Measurements from ENCODE around the gene PDPN. TPM values are rescaled to one million over a fixed set of nuclear protein-coding genes. Genes with fewer than 3 reads are reported as not detected.
"Not testable (repeated sequence)": the region's sequence is repeated elsewhere in the genome, so short reads cannot be mapped to it uniquely, and the experiment has no call there.

Gene PDPN
- polyA plus RNA-seq, 3 donors, result 17.6 to 19.0 (median 18.7) TPM

DNA sequence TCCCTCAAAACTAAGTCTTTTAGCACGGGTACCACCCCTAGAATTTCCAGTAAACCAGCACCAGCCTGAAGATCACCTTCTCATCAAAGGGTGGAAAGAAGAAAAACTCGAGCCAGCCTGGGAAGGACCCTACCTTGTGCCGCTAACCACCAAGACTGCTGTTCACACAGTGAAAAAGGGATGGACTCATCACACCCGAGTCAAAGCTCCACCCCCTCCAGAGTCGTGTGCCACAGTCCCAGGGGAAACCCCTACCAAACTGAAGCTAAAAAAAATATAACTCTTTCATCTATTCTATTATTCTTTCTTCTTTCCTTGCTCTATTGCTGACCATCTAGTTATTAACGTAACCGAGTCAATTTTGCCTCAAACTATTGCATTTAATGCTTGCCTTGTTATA lies 13.2 kb upstream of the PDPN start:
- DNase-seq, result not testable (repeated sequence)

DNA sequence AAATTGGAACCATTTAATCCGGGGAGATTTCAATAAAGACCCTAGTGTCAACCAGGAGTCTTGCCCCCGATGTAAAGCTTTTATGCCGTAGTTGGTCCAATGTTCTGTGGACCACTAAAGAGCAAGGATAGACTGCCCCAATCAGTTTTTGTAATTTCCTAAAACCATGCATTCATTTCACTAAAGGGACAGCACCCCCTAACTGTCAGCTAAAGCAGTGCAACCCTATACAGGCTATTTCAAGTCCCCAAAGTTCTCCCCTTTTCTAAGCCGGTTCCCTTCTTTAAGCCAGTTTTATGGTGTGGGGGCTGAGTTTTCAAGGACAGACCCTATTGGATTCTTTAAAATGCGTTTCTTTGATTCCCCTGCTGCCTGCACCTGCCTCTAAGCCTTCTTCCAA lies 12.7 kb upstream of the PDPN start:
- DNase-seq, result no peak

DNA sequence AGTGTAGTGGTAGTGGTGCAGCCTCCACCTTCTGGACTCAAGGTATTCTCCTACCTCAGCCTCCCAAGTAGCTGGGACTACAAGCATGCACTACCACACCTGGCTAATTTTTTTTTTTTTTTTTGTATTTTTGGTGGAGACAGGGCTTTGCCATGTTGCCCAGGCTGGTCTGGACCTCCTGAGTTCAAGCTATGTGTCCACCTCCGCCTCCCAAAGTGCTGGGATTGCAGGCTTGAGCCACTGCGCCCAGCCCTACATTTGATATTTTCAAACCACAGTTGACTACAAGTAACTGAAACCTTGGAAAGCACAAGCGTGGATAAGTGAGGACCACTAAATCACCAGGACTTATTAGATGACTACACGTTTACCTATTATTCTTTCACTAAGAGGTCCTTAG lies 10.0 kb upstream of the PDPN start:
- no peak for DNase-seq

DNA sequence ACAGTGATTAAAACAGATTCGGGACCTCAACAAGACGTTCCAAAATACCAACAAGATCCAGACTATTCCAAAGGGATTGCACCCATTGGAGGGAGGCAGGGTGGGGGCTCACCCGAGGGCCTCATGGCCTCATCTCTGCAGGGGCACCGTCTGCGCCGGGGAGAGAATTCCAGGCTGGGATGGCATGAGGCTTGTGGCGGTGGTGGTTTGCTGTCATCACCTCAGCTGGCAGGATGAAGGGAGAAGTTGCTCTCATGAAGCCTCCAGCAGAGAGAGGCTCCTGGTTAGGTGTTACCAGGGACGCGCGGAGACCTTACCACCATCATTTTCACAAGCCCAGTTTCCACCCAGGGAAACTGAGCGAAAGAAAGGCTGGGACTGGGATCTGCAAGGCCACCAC lies 6.7 kb upstream of the PDPN start:
- no peak for DNase-seq

DNA sequence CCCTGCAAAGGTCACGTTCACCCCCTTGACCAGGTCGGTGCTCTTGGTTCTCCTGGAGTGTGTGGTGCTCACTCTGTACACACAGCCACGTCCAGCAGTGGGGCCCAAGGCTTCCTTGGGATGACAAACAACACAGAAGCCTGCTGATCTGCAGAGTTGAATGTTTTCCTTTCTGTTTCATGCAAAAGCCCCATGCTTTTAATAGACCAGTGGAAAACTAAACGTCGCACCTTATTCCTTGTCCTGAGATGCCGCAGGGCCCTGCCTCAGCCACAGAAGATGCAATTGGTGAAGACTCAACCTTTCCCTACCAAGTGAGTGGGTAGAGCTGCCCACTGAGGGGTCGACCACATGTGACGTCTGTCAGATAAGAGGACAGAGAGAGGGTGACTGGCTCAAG lies 5.8 kb upstream of the PDPN start:
- DNase-seq, result no peak

DNA sequence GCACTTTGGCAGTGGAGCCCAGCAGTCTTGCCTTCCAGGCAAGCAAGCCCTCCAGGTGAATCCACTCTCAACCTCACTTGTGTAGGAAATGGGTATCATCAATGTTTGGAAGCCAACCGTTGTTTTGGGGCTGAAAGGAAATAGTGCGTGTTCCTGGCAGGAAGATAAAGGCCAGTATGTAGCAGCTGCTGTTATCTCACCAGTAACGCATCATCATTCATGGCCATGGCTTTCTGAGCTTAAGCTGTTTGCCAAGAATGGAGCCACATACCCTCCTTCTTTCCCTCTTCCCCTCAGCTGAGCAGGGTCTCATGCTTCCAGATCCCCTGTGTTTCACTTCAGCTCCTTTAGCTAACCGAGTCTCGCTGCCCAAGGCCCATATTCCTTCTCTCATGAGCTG lies 2.2 kb upstream of the PDPN start:
- no peak for DNase-seq

DNA sequence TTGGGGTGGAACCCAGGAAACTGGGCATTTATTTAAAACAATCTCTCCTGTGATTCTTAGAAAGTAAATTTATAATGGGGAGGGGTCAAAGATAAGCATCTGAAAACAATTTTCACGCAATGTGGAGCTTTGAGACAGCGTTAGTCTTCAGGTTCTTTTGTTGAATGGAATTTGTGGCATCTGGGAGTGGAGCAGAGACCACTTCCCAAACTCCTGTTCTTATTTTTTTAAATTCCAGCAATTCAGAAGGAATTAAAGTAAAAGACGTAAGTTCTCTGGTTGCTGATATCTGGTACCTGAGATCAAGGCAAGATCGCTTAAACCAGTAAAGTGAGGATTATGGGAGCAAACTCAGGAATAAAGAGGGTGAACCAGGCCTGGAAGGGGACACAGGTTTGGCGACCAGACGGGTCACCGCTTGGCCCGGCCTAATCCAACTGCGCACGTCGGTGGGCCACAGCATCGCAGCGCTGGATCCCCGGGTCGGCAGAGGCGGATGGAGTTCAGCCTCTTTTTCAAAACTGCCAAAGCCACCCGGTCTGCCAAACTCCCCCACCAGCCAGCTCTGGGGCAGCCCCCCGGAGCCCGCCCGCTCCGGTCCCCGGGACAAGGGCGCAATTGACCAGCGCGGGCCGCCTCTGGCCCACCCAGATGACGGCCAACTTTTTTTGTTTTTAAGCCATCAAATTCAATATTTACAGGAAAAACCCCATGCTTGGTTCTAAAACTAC lies 754 bp upstream of the PDPN start:
- no peak for DNase-seq

DNA sequence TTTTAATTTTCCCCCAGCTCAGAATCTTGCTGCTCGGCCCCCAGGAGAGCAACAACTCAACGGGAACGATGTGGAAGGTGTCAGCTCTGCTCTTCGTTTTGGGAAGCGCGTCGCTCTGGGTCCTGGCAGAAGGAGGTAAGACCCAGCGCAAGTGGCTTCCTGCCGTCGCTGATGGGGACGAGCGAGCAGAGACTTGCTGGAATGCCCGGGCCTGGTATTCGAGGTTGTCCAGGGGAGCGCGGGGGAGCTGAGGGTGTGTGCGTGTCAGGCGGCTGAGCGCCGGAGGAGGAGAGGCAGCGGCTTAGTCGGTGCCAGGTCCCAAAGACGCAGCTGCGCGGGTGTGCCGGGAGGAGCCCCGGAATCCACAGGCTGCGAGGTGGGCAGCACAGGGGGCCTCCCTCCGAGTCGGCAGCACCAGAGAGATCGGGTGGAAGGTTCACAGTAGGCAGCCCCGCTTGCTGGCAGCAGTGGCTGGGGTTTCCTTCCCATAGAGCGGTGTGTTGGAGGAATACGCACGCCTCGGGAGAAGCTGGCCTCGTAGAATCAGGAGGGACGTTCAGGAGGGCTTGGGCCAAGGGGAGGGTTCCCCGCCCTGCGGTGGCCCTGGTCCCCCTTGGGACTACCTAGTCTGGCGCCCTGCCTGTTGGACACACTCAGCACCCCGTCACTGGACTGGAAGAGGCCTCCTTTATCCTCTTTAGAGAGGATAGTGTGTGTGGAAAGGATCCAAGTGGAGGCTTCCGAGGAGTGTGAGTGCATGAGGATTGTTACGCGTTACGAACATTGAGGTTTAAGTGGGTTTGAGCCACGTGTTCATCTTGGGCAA lies 547 bp downstream of the PDPN start:
- peak; percentile 56 for DNase-seq

DNA sequence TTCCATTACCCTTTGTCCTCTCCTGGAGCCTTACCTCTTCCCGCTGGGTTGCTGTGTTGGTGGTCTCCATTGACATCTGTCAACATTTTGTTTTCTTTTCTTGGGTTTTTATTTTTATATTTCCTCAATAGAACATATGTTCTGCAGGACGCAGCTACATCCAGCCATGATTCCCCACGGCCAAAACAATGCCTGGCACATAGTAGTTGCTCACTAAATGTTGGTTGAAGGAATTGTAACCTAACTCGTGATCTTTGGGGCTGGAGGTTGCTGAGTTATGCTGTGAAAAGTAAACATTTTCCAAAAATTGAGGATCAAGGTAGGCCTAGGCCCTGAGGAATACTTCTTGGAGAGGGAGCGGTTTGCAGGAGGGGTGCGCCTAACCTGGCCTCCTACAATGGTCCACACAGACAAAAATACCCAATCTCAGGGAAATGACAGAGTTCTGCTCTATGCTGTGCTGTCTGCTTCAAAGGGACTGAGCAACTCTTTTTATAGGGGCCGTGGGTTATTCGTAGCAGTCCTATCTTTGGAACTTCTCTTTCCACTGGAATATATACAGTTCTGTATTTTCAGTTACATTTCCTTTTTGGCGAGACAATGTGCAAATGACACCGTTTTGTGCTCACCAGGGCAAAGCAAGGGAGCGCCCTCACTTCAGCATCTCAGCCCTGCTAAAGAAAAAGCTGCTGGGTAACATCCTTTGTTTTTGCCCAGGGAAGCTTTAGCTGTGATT lies 1.4 kb downstream of the PDPN start:
- DNase-seq, result no peak

DNA sequence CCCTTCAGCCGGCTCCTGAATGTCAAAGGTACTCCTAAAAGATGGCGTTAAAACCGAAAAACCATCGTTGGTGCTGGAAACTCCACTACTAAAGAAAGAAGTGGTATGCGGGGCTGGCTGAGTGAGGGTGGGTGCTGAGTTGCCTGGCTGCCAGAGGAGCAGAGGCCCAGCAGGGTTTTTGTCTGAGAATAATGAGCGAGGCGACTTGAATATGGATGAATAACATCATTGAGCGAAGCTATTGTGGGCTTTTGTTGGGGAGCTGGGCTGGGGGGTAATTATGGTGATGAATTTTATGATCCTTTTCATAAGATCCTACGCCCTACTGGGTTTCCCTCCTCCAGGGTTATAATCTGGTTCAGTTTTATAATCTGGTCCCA lies 2.0 kb downstream of the PDPN start:
- no peak for DNase-seq

DNA sequence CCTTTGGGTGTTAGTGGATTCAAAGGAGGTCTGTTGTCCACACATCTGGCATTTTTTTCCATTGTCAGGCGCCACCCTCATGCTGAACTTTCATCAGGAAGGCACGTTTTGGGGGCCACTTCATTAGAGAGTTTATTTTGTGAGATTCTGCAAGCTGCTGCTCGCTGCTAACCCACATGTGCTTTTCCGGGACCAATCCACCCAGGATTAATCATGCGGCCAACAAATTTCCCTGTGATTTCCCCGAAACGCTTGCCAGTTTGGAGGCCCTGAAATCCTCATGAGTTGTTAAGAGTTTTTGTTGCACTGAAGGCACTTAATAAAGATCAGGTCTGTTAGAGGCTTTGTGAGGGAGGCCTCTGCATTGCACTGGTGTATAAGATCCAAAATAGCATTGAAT lies 2.4 kb downstream of the PDPN start:
- no peak for DNase-seq

DNA sequence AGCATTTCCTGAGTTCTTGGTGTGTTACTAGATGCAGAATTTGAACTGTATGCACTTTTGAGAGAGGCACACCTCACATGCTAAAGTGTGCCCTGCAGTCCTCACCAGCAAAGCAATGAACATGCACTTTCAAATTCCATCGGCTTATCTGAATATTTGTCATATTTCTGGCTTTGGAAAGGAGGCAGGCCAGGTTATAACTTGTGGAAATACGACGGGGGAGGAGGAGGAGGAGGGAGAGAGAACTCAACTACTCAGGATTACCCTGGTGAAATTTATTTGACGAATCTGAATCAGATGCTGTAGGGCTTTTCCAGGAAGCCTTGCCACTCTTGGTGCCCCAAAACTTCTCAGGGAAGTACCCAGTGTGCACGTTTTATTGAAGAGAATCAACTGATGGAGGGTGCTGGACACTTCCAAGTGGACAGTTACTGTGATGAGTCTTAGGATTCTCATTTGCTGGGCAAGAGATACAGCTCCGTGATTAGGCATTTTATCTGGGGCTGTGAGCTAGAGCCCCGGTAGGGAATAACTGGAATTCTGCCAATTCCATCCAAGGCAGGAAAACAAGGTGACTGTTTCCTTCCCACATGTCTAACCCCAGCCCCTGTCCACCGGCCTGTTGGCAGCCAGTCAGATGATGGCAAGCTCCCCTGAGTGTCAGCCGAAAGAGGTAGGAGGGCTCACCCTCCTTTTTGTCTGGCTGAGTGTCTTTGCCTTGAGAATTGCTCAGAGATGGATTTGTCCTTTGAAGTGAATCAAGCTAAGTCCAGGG lies 3.8 kb downstream of the PDPN start:
- no peak for DNase-seq

DNA sequence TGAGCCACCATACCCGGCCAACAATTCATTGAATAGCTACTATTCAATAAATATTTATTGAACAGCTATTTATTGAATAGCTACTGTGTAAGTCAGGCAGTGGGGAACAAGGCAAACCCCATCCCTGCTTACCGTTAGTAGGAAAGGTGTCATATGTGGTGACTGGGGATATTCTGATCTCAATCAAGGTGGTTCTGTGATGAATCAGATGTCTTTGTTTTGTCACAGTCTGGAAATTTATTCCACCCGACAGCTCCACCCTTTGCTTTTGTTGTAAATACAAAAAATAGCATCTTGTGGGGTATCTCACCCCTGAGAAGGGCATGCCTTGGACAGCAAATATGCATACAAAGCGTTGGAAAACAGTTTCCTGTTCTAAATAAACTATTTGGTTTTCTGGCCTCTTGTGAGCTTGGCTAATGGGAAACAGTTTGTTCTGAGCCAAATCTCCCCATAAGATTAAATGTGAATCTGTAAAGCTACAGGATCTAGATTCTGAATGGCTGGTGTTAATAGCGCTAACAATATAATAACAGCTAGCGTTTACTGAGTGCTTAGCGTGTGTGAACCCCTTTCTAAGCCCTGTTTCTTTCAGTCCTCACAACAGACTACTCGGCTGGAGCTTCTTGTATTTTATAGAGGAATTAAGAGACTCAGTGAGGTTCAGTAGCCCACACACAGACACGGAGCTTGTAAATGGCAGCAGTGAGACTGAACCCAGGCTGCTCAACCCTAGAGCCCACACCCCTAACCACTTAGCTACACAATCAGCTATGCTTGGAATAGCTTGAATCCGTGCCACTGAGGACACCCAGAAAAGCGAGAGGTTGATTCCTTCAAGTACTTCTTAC lies 5.5 kb downstream of the PDPN start:
- no peak for DNase-seq

DNA sequence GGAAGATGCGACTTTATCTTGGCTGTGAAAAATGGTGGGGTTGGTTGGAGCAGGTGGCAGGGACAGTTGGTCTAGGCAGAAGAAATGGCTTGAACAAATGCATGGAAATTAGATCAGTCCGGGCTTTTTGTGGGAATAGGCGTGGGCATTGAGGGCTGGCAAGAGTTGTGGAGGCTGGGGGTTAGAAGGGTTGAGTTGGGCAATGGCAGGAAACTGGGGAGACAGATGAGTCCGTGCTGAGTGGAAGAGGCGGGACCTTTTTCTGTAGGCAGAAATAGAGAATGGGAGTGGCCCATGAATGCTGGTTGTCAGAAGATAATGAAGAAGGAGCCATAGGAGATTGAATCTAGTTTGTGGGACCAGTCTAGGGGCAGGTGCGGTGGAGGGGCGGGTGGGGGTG lies 6.9 kb downstream of the PDPN start:
- DNase-seq, result no peak

DNA sequence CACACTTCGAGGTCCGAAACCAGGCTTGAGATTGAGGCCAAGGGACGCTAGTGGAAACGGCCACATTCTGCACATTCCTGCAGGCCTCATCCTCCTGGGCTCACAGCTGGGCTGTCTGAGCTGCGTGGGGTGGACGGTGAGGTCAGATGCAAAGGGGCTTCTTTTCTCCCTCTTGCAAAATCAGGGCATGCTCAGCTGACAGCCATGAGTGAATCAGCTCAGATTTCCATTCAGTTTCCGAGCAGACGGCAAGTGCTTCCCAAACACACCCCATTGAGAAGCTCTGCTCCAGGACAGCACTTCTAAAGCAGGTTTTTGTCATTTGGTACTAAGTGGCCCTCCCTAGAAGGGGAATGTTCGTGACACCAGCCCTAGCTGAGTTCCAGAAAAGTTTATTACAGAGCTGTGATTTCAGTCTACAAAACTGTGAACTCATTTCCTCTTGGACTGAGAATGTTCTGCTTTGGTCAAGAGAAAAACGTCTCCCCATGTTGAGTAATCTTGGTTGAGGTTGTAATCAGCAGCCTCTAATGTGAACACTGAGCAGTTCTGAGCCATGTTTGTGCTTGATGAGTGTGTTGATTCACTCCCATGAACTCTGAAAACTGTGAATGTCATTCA lies 10.0 kb downstream of the PDPN start:
- peak; percentile 45 for DNase-seq

DNA sequence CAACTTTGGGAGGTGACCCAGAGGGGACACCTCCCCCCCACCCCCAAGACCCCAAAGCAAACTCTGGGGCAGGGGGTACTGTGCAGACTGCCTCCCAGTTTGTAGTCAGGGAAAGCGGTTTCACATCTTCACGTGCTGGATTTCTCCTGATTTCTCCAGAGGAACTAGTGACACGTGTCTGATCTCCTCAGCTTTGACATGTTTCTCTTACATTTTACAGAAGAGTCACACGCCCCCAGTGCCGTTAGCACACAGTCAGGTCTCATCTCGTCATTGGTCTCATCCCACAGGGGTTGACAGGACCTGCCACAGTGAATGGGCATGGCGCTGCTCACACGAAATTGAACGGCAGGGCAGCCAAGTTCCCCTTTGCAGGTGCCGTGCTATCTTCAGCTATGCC lies 11.8 kb downstream of the PDPN start:
- no peak for DNase-seq

DNA sequence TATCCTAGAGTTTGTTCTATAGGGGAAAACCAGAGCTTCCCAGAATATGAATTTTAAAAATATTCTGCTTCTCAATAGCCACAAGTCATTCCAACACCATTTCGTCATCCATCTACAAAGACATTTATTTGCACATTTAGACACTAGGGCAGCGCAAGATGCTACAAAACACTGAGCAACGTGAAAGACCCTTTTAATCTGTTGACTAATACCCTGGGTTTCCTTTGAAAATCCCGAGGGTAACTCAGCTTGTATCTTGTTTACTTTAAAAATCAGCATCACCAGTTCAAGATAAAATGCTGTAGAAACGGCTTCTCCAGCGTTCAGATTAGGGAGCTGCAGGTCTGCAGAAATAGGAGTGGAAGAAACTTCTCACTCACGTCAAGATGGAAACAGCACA lies 13.5 kb downstream of the PDPN start:
- no peak for DNase-seq

DNA sequence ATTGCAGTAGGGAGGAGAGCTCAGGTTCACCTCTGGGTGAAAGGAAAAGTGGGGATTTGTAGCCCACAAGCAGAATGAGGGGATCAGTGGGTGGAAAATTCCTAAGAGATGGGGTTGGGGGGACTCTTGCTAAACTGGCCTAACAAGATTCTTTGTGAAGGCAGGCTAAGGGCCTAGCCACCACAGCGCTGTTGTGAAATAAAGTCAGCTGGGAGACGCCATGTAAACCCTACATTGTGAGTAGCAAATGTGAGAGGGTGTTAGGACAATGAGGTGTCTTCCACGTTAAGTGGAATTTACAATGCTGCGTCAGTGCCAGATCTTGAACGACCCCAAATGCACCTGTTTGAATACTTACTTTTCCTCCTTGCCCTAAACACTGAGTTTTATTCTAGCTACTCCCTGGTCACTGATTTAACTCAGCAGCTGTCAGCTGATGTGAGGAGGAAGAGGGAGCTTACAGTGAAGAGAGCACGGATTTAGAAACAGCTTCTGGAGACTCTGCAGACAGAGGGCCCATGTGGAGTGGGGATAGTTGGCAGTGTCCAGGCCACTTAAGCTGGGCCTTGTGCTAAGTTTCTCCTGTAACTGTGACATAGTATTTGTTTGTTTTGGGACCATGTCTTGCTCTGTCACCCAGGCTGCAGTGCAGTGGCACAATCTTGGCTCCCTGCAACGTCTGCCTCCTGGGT lies 17.3 kb downstream of the PDPN start:
- DNase-seq, result no peak

DNA sequence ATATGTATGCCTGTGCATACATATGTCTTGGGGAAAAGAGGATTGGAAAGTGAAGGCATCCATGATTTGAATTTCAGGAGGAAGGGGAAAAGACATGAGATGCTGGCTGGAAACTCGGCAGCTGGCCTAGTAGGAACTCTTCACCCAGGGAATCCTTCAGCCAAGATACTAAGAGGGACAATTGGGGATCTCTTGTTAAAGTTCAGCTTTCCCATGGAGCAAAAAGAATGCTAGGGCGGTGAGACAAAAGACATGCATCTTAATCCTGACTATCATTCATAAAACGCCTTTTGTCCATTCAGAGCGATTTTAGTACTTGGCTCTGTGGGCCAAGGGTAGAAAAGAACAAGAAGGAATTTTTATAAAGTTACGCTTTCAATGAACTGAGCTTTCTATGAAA lies 20.5 kb downstream of the PDPN start:
- no peak for DNase-seq

DNA sequence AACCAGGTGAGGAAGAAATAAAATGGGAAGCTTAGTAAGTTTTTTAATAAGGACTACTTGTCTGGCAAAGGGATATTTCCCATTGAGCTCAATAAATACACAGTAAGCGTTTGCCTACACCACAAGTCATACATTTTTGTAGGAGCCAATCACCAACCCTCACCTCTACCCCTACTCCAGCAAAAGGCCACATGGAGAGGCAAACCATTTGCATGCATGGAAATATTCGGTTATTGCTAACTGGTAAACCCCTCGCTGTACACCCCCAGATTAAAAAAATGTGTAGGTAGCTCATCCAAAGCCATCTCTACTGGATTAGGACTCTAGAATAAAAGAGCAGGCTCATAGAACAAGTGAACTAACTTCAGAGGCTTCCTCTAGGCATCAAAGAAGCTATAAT lies 21.1 kb downstream of the PDPN start:
- no peak for DNase-seq

Data from renal pelvis (tissue), 4 donors.